GM12873 (cell line): ENCODE measurements around the gene TBC1D2.

Source experiments
- CTCF ChIP-seq: IDR thresholded peaks from 2 replicates; pipeline ENCODE4 v1.5.1; 2012; ENCODE audit warnings: low read depth, mild to moderate bottlenecking, moderate library complexity, low read length, control low read depth; ENCODE audit not compliant: insufficient read depth; ENCODE audit errors: missing control alignments

Gene TBC1D2

GRCh38 chr9:98228392-98229089 is 26.9 kb downstream of the TBC1D2 start:
- no peak for TF ChIP-seq CTCF

DNA sequence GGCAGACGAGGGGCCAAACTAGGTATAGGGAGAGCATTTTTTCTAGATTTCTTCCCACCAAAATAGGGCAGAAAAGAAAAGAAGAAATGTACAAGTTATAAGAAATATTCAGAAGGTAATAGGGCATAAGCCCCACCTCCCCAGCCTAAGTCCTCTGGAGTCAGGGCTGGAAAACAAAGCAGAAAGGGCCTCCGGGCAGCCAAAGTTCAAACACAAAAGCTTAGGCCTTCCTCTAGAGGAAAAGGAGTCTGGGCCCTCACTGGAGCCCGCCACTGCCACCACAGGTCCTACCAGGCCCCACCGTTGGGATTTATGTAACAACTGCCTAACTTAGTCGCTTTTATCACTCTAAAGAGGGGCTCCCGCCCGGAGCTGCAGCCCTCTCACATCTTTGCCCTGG is 27.6 kb downstream of the TBC1D2 start:
- no peak for TF ChIP-seq CTCF

GRCh38 chr9:98226957-98227356 is 28.5 kb downstream of the TBC1D2 start:
- TF ChIP-seq CTCF = no peak

DNA sequence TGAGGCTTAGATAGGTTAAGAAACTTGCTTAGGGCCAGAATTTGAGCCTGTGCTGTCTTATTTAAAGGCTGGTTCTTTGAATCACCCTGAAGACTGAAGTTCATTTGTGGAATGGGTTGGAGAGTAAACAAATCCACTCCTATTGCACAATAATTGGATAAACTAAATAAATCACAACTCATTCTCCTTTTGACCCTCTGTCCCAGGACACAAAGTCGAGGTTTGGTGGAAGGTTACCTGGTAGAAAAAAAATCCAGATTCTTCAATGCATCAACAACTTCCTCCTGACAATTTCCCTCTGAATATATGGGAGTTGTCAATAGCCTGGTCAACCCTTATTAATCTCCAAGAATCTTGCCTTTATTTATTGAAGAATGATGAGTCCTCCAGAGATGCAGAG is 28.9 kb downstream of the TBC1D2 start:
- no peak for TF ChIP-seq CTCF

GRCh38 chr9:98225015-98225442 is 30.4 kb downstream of the TBC1D2 start:
- no peak for TF ChIP-seq CTCF

DNA sequence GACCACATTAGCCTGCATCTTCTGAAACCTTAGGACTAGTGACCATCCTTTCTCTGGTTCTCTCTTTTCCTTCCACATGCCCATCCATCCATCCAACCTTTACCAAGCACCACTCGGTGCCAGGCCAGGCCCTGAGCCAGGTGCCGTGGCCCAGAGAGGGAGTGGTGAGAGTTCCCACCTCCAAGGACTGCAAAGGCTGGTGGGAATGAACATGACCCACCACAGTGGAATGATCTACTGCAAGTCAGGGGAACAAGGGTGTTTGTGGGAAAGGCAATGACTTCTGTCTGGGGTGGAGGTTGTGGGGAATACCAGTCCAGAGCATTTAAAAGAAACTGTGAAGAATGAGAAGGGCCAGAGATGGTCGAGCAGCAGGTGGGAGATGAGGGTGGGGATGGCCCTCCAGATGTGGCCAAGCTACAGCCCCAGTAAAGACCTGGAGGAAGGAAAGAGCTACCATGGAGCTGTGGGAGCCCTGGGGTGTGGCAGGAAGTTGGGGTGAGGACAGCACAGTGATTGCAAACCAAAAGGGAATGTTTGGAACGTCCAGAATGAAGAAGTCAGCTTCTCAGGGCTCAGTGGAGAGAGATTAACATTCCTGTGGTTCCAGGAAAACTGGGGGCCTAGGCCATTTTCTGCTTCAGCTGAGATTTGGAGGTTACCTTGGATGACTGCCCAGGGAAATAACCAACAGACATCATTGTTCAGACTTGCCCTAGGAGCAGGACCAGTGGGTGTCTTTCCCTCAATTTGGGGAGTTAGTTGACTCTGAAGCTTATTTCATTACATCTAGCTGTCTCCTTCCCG is 32.4 kb downstream of the TBC1D2 start:
- TF ChIP-seq CTCF = no peak

GRCh38 chr9:98220911-98221310 is 34.5 kb downstream of the TBC1D2 start:
- TF ChIP-seq CTCF = no peak
